ENCODE results near the gene LRRC1. TPM values are rescaled to one million over a fixed set of nuclear protein-coding genes. Genes with fewer than 3 reads are reported as not detected.

The LRRC1 gene
- total RNA-seq, 1 donor from 2014 or later, result 16.3 TPM

GRCh38 chr6:53903357-53903756, 108.6 kb downstream of the LRRC1 start:
- intact Hi-C loops (cut with DNase I), result no loop called here
- H3K36me3 ChIP-seq, result peaks cover 7 to 34% of the 10 kb centered on the region in 2 donors
- no peak for TF ChIP-seq CTCF (IDR thresholded peaks at IDR 0.05)

GRCh38 chr6:53906103-53906502, 111.3 kb downstream of the LRRC1 start:
- intact Hi-C loops (cut with DNase I), result no loop called here
- H3K9me3 ChIP-seq, result no peaks in the 10 kb centered on the region
- no peaks in the 10 kb centered on the region for H3K27me3 ChIP-seq
- DNase-seq (ENCODE audit: low spot score in 2 of 2), result no peak
- peaks cover 7 to 34% of the 10 kb centered on the region in 2 donors for H3K36me3 ChIP-seq
- H3K4me3 ChIP-seq, result no peak overlapping the region
- no peak for TF ChIP-seq CTCF (IDR thresholded peaks at IDR 0.05)
- H3K4me1 ChIP-seq, result no peaks in the 10 kb centered on the region
- H3K27ac ChIP-seq, result no peak overlapping the region

More at GRCh38 chr6:53903357-53903756, 108.6 kb downstream of the LRRC1 start:
- no peak for DNase-seq (ENCODE audit: low spot score in 2 of 2)
- Histone ChIP-seq H3K27ac (no peak overlapping the region), H3K4me1 (no peaks in the 10 kb centered on the region), H3K9me3 (no peaks in the 10 kb centered on the region), H3K27me3 (no peaks in the 10 kb centered on the region), H3K4me3 (no peak overlapping the region)

GRCh38 chr6:53906842-53907241, 112.0 kb downstream of the LRRC1 start:
- DNase-seq (ENCODE audit: low spot score in 2 of 2), result no peak
- Histone ChIP-seq H3K4me1 (no peaks in the 10 kb centered on the region), H3K4me3 (no peak overlapping the region), H3K27me3 (no peaks in the 10 kb centered on the region), H3K36me3 (peaks cover 7 to 31% of the 10 kb centered on the region in 2 donors), H3K9me3 (no peaks in the 10 kb centered on the region), H3K27ac (no peak overlapping the region)
- intact Hi-C loops (cut with DNase I), result no loop called here
- no peak for TF ChIP-seq CTCF (IDR thresholded peaks at IDR 0.05)

- intact Hi-C loops (cut with DNase I), result no loop called here
Measured at GRCh38 chr6:53910834-53911233, 116.0 kb downstream of the LRRC1 start.

GRCh38 chr6:53912661-53913060, 117.9 kb downstream of the LRRC1 start:
- intact Hi-C loops (cut with DNase I), result no loop called here

More at GRCh38 chr6:53910834-53911233, 116.0 kb downstream of the LRRC1 start:
- no peak for TF ChIP-seq CTCF (IDR thresholded peaks at IDR 0.05)
- H3K27me3 ChIP-seq, result no peaks in the 10 kb centered on the region
- H3K36me3 ChIP-seq, result peaks cover 0 to 2% of the 10 kb centered on the region in 2 donors
- H3K4me3 ChIP-seq, result no peak overlapping the region
- DNase-seq (ENCODE audit: low spot score in 2 of 2), result no peak
- no peaks in the 10 kb centered on the region for H3K4me1 ChIP-seq
- H3K27ac ChIP-seq, result no peak overlapping the region
- no peaks in the 10 kb centered on the region for H3K9me3 ChIP-seq

More at GRCh38 chr6:53912661-53913060, 117.9 kb downstream of the LRRC1 start:
- H3K27ac ChIP-seq, result no peak overlapping the region
- H3K4me1 ChIP-seq, result no peaks in the 10 kb centered on the region
- H3K9me3 ChIP-seq, result no peaks in the 10 kb centered on the region
- no peaks in the 10 kb centered on the region for H3K27me3 ChIP-seq
- no peak for TF ChIP-seq CTCF (IDR thresholded peaks at IDR 0.05)
- no peak for DNase-seq (ENCODE audit: low spot score in 2 of 2)
- no peak overlapping the region for H3K4me3 ChIP-seq
- H3K36me3 ChIP-seq, result no peaks in the 10 kb centered on the region

Measured in ascending aorta (tissue), 2 donors.